Measurements from ENCODE around the gene ZNF184.

ZNF184 gene

GRCh38 chr6:27419363-27419762, 53.5 kb downstream of the ZNF184 start:
- DNase-seq: no peak

GRCh38 chr6:27415898-27416297, 57.0 kb downstream of the ZNF184 start:
- no peak for DNase-seq

- no peak for DNase-seq
Measured at GRCh38 chr6:27414996-27415395, 57.9 kb downstream of the ZNF184 start.

GRCh38 chr6:27414300-27414699, 58.6 kb downstream of the ZNF184 start:
- no peak for DNase-seq

- no peak for DNase-seq
Measured at GRCh38 chr6:27407153-27407814, 65.6 kb downstream of the ZNF184 start.

- no peak for DNase-seq
Measured at GRCh38 chr6:27406085-27406484, 66.8 kb downstream of the ZNF184 start.

- DNase-seq: no peak
Measured at GRCh38 chr6:27400877-27401642, 71.8 kb downstream of the ZNF184 start.

Data from NCI-H2107 (cell line).